CD4-positive, alpha-beta memory T cell (primary cell): ENCODE data around the gene SDCCAG8. TPM values are rescaled to one million over a fixed set of nuclear protein-coding genes. Genes with fewer than 3 reads are reported as not detected.

Experiments used
- CTCF ChIA-PET: fragments of 350-600 bp; sonication (Branson Sonifier 250); formaldehyde crosslinking; loops from one replicate; lab custom pipeline; 2021; ENCODE audit warnings: inconsistent platforms; ENCODE audit not compliant: partially characterized antibody; lab: Charles Lee
- POLR2A ChIA-PET: fragments of 350-600 bp; sonication (Branson Sonifier 250); formaldehyde crosslinking; loops from one replicate; lab custom pipeline; 2021; ENCODE audit not compliant: partially characterized antibody; lab: Charles Lee
- DNase-seq, 5 donors: peaks; one replicate each; pipeline versions ENCODE4 v3.0.0 to v3.0.0-alpha.2; 2020 to 2022; ENCODE audit warnings: mixed read lengths in 1 of 5
- H3K27ac ChIP-seq: one replicate; pipeline ENCODE4 v1.7.0; 2013; ENCODE audit warnings: low read depth, low read length
- H3K27me3 ChIP-seq: 2 replicates; pipeline ENCODE4 v1.7.0; 2013; ENCODE audit warnings: mild to moderate bottlenecking, low read length, moderate library complexity; ENCODE audit not compliant: insufficient read depth
- H3K36me3 ChIP-seq: 2 replicates; pipeline ENCODE4 v1.7.0; 2013; ENCODE audit warnings: mild to moderate bottlenecking, low read length, moderate library complexity; ENCODE audit not compliant: insufficient read depth
- H3K4me1 ChIP-seq: 2 replicates; pipeline ENCODE4 v1.7.0; 2013; ENCODE audit warnings: mild to moderate bottlenecking, low read length, moderate library complexity; ENCODE audit not compliant: insufficient read depth
- H3K4me3 ChIP-seq, 2 donors: one replicate each; pipeline ENCODE4 v1.7.0; 2013; ENCODE audit warnings: low read length in 2 of 2, mild to moderate bottlenecking in 1 of 2
- H3K9me3 ChIP-seq, 2 donors: one replicate each; pipeline ENCODE4 v1.7.0; 2013; ENCODE audit warnings: low read length in 2 of 2, control low read depth in 1 of 2; ENCODE audit not compliant: control insufficient read depth in 1 of 2
- H3K27ac Mint-ChIP-seq, 7 donors: one replicate each; pipeline ENCODE4 v1.8.0; 2020 to 2021; ENCODE audit warnings: mixed read lengths in 7 of 7, mild to moderate bottlenecking in 6 of 7, inconsistent platforms in 3 of 7, moderate library complexity in 3 of 7
- H3K27me3 Mint-ChIP-seq, 2 donors: one replicate each; pipeline ENCODE4 v1.8.0; 2020 to 2021; ENCODE audit warnings: mixed read lengths in 2 of 2
- H3K36me3 Mint-ChIP-seq, 2 donors: one replicate each; pipeline ENCODE4 v1.8.0; 2020 to 2021; ENCODE audit warnings: mixed read lengths in 2 of 2, inconsistent platforms in 1 of 2, mild to moderate bottlenecking in 1 of 2
- H3K4me1 Mint-ChIP-seq, 4 donors: one replicate each; pipeline ENCODE4 v1.8.0; 2020 to 2021; ENCODE audit warnings: mixed read lengths in 4 of 4, mild to moderate bottlenecking in 1 of 4
- H3K4me3 Mint-ChIP-seq, 8 donors: one replicate each; pipeline ENCODE4 v1.8.0; 2020 to 2021; ENCODE audit warnings: mixed read lengths in 8 of 8, mild to moderate bottlenecking in 7 of 8, moderate library complexity in 6 of 8, inconsistent platforms in 3 of 8
- H3K9me3 Mint-ChIP-seq, 8 donors: one replicate each; pipeline ENCODE4 v1.8.0; 2020 to 2021; ENCODE audit warnings: mixed read lengths in 8 of 8, mild to moderate bottlenecking in 5 of 8, inconsistent platforms in 3 of 8, moderate library complexity in 1 of 8
- intact Hi-C: fragments of 100-400 bp; cut with micrococcal nuclease; formaldehyde crosslinking; loops from one replicate; pipeline ENCODE4 v1.15.1; 2023
- polyA plus RNA-seq, 2 donors: library from polyadenylated mRNA; unstranded; fragments of 300-500 nt; fragmentation: Illumina TruSeq; gene quantifications; one replicate each; pipeline ENCODE4 v1.2.3, GENCODE V29; 2021
- total RNA-seq, 2 experiments: library from RNA; stranded (reverse); gene quantifications; one replicate each; pipeline ENCODE4 v1.2.3, GENCODE V29; 2021

SDCCAG8 gene
- total and polyA plus RNA-seq, 4 experiments from 2014 or later, result 19.0 to 35.7 (median 27.7) TPM

GRCh38 chr1:243406424-243406823 lies 150.6 kb downstream of the SDCCAG8 start:
- ChIA-PET CTCF (no interaction called here), POLR2A (no interaction called here)
- Mint-ChIP-seq H3K4me1 (peaks cover 0 to 6% (median 2%) of the 10 kb centered on the region in 4 donors), H3K36me3 (peaks cover 5 to 21% of the 10 kb centered on the region in 2 donors), H3K27me3 (no peaks in the 10 kb centered on the region), H3K9me3 (no peaks in the 10 kb centered on the region), H3K27ac (no peak overlapping the region), H3K4me3 (no peak overlapping the region)
- Histone ChIP-seq H3K9me3 (no peaks in the 10 kb centered on the region), H3K27me3 (no peaks in the 10 kb centered on the region), H3K27ac (no peak overlapping the region), H3K4me3 (no peak overlapping the region), H3K4me1 (no peaks in the 10 kb centered on the region), H3K36me3 (no peaks in the 10 kb centered on the region)
- DNase-seq, result no peak
- intact Hi-C loops, result no loop called here

DNA sequence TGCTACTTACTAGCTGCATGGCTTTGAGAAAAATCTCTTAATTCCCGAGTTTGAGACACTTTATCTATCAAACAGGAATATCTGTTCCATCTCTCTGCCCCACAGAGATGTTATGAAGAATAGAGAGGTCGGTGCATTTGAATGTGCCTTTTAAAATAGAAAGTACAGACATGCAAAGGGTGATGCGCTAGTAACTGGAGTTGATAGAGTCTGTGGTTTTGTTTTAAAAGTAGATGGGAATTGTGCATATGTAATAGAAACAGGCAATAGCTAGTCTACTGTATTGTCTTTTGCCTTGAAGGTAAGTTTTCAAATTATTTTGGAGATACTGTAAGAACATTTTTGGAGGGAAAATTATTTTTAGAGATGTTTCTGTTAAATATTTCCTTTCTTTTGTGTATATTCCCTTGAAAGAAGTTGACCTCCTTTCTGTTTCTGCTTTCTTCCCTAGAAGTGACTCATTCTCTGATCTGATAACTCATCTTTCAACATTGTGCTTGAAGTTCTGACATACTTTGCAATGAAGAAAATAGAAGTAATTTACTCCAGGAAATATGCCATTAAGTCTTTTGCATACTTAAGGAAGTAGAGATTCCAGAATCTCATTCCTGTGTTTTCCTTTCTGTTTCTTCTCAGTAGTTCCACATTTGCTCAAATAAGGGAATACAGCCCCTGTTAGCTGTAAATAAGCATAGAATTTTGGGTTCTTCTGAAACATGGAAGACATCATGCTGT lies 151.6 kb downstream of the SDCCAG8 start:
- H3K4me3 Mint-ChIP-seq, result no peak overlapping the region
- CTCF ChIA-PET, result no interaction called here
- peaks cover 0 to 6% (median 2%) of the 10 kb centered on the region in 4 donors for H3K4me1 Mint-ChIP-seq
- intact Hi-C loops, result no loop called here
- peaks cover 4 to 19% of the 10 kb centered on the region in 2 donors for H3K36me3 Mint-ChIP-seq
- H3K36me3 ChIP-seq, result no peaks in the 10 kb centered on the region
- H3K27ac Mint-ChIP-seq, result no peak overlapping the region
- POLR2A ChIA-PET, result no interaction called here
- H3K4me3 ChIP-seq, result no peak overlapping the region
- H3K27ac ChIP-seq, result no peak overlapping the region
- H3K9me3 Mint-ChIP-seq, result no peaks in the 10 kb centered on the region
- H3K4me1 ChIP-seq, result no peaks in the 10 kb centered on the region
- no peak for DNase-seq
- H3K27me3 Mint-ChIP-seq, result no peaks in the 10 kb centered on the region
- H3K9me3 ChIP-seq, result no peaks in the 10 kb centered on the region
- H3K27me3 ChIP-seq, result no peaks in the 10 kb centered on the region

DNA sequence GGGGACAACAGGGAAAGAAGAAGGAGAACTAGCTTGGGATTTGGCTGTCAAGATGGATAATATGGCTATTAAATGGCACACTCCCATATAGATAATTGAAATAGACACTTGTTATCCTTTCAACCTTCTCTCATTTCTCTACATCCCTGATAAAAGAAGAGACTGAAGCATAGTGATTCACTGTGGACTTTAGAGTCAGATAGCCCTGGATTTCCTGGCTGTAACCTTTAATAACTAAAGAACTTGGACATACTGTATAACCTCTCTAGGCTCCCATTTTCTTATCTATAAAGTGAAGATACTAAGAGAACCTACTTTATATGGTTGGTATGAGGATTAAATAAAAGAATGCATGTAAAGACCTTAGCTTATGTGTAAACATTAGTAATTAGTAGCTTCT lies 152.6 kb downstream of the SDCCAG8 start:
- Histone ChIP-seq H3K9me3 (no peaks in the 10 kb centered on the region), H3K4me1 (peaks cover 1% of the 10 kb centered on the region), H3K27ac (no peak overlapping the region), H3K27me3 (no peaks in the 10 kb centered on the region), H3K36me3 (no peaks in the 10 kb centered on the region), H3K4me3 (no peak overlapping the region)
- H3K4me3 Mint-ChIP-seq, result no peak overlapping the region
- ChIA-PET POLR2A (no interaction called here), CTCF (no interaction called here)
- no peaks in the 10 kb centered on the region for H3K9me3 Mint-ChIP-seq
- DNase-seq, result no peak
- H3K27me3 Mint-ChIP-seq, result no peaks in the 10 kb centered on the region
- intact Hi-C loops, result no loop called here
- H3K36me3 Mint-ChIP-seq, result peaks cover 3 to 16% of the 10 kb centered on the region in 2 donors
- no peak overlapping the region for H3K27ac Mint-ChIP-seq
- peaks cover 0 to 10% (median 2%) of the 10 kb centered on the region in 4 donors for H3K4me1 Mint-ChIP-seq

DNA sequence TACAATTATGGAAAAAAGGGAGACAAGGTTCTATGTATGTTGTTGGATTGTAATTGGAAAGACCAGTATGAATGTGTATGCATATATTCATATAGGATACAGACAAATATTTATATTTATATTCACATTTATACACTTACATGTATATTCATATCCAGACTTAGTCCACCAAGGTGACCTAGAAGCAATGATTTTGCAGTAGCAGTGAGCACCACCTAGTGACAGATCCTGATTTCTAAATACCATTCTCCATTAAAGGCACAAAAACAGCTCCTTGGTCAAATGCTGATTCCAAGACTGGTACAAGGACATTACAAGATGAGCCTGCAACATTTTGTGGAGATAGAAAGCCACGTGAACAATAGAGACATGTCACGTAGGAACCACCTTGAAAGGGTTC lies 153.4 kb downstream of the SDCCAG8 start:
- no peaks in the 10 kb centered on the region for H3K36me3 ChIP-seq
- no peak for DNase-seq
- peaks cover 5 to 15% (median 7%) of the 10 kb centered on the region in 4 donors for H3K4me1 Mint-ChIP-seq
- no peak overlapping the region for H3K27ac ChIP-seq
- no peaks in the 10 kb centered on the region for H3K27me3 ChIP-seq
- H3K27ac Mint-ChIP-seq, result no peak overlapping the region
- no peaks in the 10 kb centered on the region for H3K9me3 Mint-ChIP-seq
- H3K4me1 ChIP-seq, result peaks cover 9% of the 10 kb centered on the region
- CTCF ChIA-PET, result no interaction called here
- POLR2A ChIA-PET, result interaction anchor here (1.3 kb wide), 1 partner anchor 12 kb away, joined by 3 read pairs; no protein-coding TSS in a partner anchor
- no peaks in the 10 kb centered on the region for H3K27me3 Mint-ChIP-seq
- intact Hi-C loops, result no loop called here
- no peak overlapping the region for H3K4me3 ChIP-seq
- H3K36me3 Mint-ChIP-seq, result peaks cover 1 to 12% of the 10 kb centered on the region in 2 donors
- no peak overlapping the region for H3K4me3 Mint-ChIP-seq
- H3K9me3 ChIP-seq, result no peaks in the 10 kb centered on the region

- Mint-ChIP-seq H3K36me3 (peaks cover 5 to 16% of the 10 kb centered on the region in 2 donors), H3K27me3 (no peaks in the 10 kb centered on the region), H3K27ac (no peak overlapping the region), H3K4me3 (no peak overlapping the region), H3K4me1 (peaks cover 17 to 22% (median 18%) of the 10 kb centered on the region in 4 donors), H3K9me3 (no peaks in the 10 kb centered on the region)
- ChIA-PET POLR2A (no interaction called here), CTCF (no interaction called here)
- no peaks in the 10 kb centered on the region for H3K36me3 ChIP-seq
- H3K4me1 ChIP-seq, result peaks cover 20% of the 10 kb centered on the region
- H3K4me3 ChIP-seq, result no peak overlapping the region
- H3K27ac ChIP-seq, result no peak overlapping the region
- intact Hi-C loops, result no loop called here
- H3K9me3 ChIP-seq, result no peaks in the 10 kb centered on the region
- no peaks in the 10 kb centered on the region for H3K27me3 ChIP-seq
- no peak for DNase-seq
Observed at GRCh38 chr1:243411472-243411871, 155.6 kb downstream of the SDCCAG8 start.

GRCh38 chr1:243413431-243414151 lies 157.8 kb downstream of the SDCCAG8 start:
- Histone ChIP-seq H3K27me3 (no peaks in the 10 kb centered on the region), H3K27ac (no peak overlapping the region), H3K36me3 (no peaks in the 10 kb centered on the region), H3K4me1 (peaks cover 22% of the 10 kb centered on the region), H3K4me3 (no peak overlapping the region), H3K9me3 (no peaks in the 10 kb centered on the region)
- Mint-ChIP-seq H3K4me3 (peak overlapping the region in 1 of 8 donors; percentile 6), H3K4me1 (peaks cover 16 to 20% (median 18%) of the 10 kb centered on the region in 4 donors), H3K27ac (peak overlapping the region in 4 of 7 donors; percentile 2 to 61 (median 12)), H3K9me3 (no peaks in the 10 kb centered on the region), H3K27me3 (no peaks in the 10 kb centered on the region), H3K36me3 (peaks cover 8 to 14% of the 10 kb centered on the region in 2 donors)
- ChIA-PET POLR2A (no interaction called here), CTCF (no interaction called here)
- peak in 1 of 5 donors; percentile 7 for DNase-seq
- intact Hi-C loops, result no loop called here

GRCh38 chr1:243414152-243414494 lies 158.3 kb downstream of the SDCCAG8 start:
- H3K4me1 Mint-ChIP-seq, result peaks cover 16 to 20% (median 18%) of the 10 kb centered on the region in 4 donors

More at GRCh38 chr1:243414152-243414494, 158.3 kb downstream of the SDCCAG8 start:
- intact Hi-C loops, result no loop called here
- ChIA-PET POLR2A (no interaction called here), CTCF (no interaction called here)
- no peaks in the 10 kb centered on the region for H3K27me3 Mint-ChIP-seq
- H3K27me3 ChIP-seq, result no peaks in the 10 kb centered on the region
- H3K27ac ChIP-seq, result no peak overlapping the region
- DNase-seq, result no peak
- H3K4me1 ChIP-seq, result peaks cover 22% of the 10 kb centered on the region
- H3K36me3 ChIP-seq, result no peaks in the 10 kb centered on the region
- peak overlapping the region in 1 of 8 donors; percentile 6 for H3K4me3 Mint-ChIP-seq
- H3K36me3 Mint-ChIP-seq, result peaks cover 8 to 16% of the 10 kb centered on the region in 2 donors
- no peak overlapping the region for H3K4me3 ChIP-seq
- H3K27ac Mint-ChIP-seq, result peak overlapping the region in 3 of 7 donors; percentile 3 to 61 (median 20)
- no peaks in the 10 kb centered on the region for H3K9me3 Mint-ChIP-seq
- no peaks in the 10 kb centered on the region for H3K9me3 ChIP-seq
